ENCODE measurements around the gene CXADR.

The CXADR gene

GRCh38 chr21:17597680-17598079 lies 84.8 kb downstream of the CXADR start:
- DNase-seq: no peak

GRCh38 chr21:17598437-17598836 lies 85.6 kb downstream of the CXADR start:
- DNase-seq: no peak

- no peak for DNase-seq
These were observed 90.0 kb downstream of the CXADR start for GRCh38 chr21:17602874-17603273.

- no peak for DNase-seq
These were observed 94.8 kb downstream of the CXADR start for GRCh38 chr21:17607684-17608083.

GRCh38 chr21:17609681-17610080 lies 96.8 kb downstream of the CXADR start:
- no peak for DNase-seq

- DNase-seq: no peak
These were observed 98.1 kb downstream of the CXADR start for GRCh38 chr21:17610911-17611310.

GRCh38 chr21:17611414-17612022 lies 98.7 kb downstream of the CXADR start:
- peak; percentile 87 for DNase-seq

- DNase-seq: peak; percentile 89
These were observed 99.3 kb downstream of the CXADR start for GRCh38 chr21:17612023-17612564.

- peak; percentile 95 for DNase-seq
These were observed 99.9 kb downstream of the CXADR start, which contains the start of gene BTG3 for GRCh38 chr21:17612565-17613241. Gene BTG3 (minus strand): TSS chr21:17612901. CDS start chr21:17609144, 3,757 bp downstream.

- no peak for DNase-seq
These were observed 100.4 kb downstream of the CXADR start for GRCh38 chr21:17613242-17613676.

GRCh38 chr21:17616831-17617230 lies 104.0 kb downstream of the CXADR start:
- no peak for DNase-seq

GRCh38 chr21:17622018-17622417 lies 109.2 kb downstream of the CXADR start:
- no peak for DNase-seq

GRCh38 chr21:17631195-17631594 lies 118.4 kb downstream of the CXADR start:
- DNase-seq: no peak

- DNase-seq: no peak
These were observed 123.9 kb downstream of the CXADR start for GRCh38 chr21:17636711-17637110.

- DNase-seq: no peak
These were observed 128.0 kb downstream of the CXADR start for GRCh38 chr21:17640821-17641220.

Data from right kidney (tissue), 1 donor.